ENCODE results near the gene CNTNAP5. TPM values are rescaled to one million over a fixed set of nuclear protein-coding genes. Genes with fewer than 3 reads are reported as not detected.

The CNTNAP5 gene
- total and polyA plus RNA-seq, 2 donors (not counting 3 experiments of a cell fraction or from before 2014, with no cell fraction given), result not detected

DNA sequence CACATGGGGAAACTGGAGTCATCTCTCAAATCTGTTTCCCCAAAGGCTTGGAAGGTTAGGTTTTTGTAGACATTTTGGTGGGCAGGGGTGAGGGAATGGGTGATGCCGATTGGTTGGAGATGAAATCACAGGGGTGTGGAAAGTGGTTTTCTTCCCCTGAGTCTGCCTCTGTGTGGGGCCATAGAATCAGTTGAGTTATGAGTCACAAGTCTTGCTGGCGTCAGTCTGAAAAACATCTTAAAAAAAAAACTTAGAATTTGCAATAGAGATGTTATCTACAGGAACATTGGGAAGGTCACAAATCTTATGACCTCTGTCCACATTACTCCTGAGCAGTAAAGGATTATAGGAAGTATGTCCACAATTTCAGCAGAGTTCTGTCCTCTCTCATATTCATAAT lies 314.6 kb downstream of the CNTNAP5 start:
- intact Hi-C loops (cut with micrococcal nuclease) (no loop called here), dilution Hi-C loops (cut with MboI; ENCODE audit: extremely low pct_ligation_motif_present, low sequenced_read_pairs) (no loop called here)
- H3K4me3 ChIP-seq (replicated peaks in 1 of 3; ENCODE audit: insufficient read depth in 1 of 3, low read depth in 1 of 3, low read length in 3 of 3), result no peak overlapping the region
- no peak for TF ChIP-seq FOS (IDR thresholded peaks at IDR 0.05; ENCODE audit: borderline replicate concordance, insufficient read depth, low read length)
- TF ChIP-seq, protein P1, sequence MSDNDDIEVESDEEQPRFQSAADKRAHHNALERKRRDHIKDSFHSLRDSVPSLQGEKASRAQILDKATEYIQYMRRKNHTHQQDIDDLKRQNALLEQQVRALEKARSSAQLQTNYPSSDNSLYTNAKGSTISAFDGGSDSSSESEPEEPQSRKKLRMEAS (IDR thresholded peaks at IDR 0.05; ENCODE audit: insufficient read depth, insufficient read length), result no peak
- H3K27me3 ChIP-seq (ENCODE audit: control insufficient read depth in 2 of 2, insufficient read depth in 2 of 2, low read length in 2 of 2), result no peaks in the 10 kb centered on the region
- no peak overlapping the region for H2AFZ ChIP-seq (ENCODE audit: low read depth, low read length)
- no peak overlapping the region for H3K4me2 ChIP-seq (ENCODE audit: insufficient read depth, low read length)
- no peaks in the 10 kb centered on the region for H3K4me1 ChIP-seq (ENCODE audit: control insufficient read depth, extremely low read depth, insufficient read depth, low read length)
- peaks cover 3% of the 10 kb centered on the region for H3K9me3 ChIP-seq (replicated peaks; ENCODE audit: control insufficient read depth, insufficient read depth, low read length)
- no peak overlapping the region for H3K9ac ChIP-seq (replicated peaks; ENCODE audit: extremely low read depth, insufficient read depth, low read length)
- no peak for FAIRE-seq
- no peaks in the 10 kb centered on the region for H4K20me1 ChIP-seq (replicated peaks; ENCODE audit: control insufficient read depth, extremely low read depth, insufficient read depth, low read length)
- no TSS peak for BruUV-seq (replicated peaks)
- no peak overlapping the region for H3K27ac ChIP-seq (ENCODE audit: insufficient read depth, low read depth, low read length)
- no peaks in the 10 kb centered on the region for H3K9me1 ChIP-seq (replicated peaks; ENCODE audit: control insufficient read depth, extremely low read depth, insufficient read depth, low read length)
- ChIA-PET CTCF (no interaction called here), POLR2A (no interaction called here)
- no peaks in the 10 kb centered on the region for H3K36me3 ChIP-seq (ENCODE audit: control insufficient read depth in 2 of 2, extremely low read depth in 1 of 2, insufficient read depth in 2 of 2, low read length in 2 of 2)
- no peak for DNase-seq (ENCODE audit: low read depth, low spot score)
- no peaks in the 10 kb centered on the region for H3K79me2 ChIP-seq (ENCODE audit: control insufficient read depth, insufficient read depth, low read length)

DNA sequence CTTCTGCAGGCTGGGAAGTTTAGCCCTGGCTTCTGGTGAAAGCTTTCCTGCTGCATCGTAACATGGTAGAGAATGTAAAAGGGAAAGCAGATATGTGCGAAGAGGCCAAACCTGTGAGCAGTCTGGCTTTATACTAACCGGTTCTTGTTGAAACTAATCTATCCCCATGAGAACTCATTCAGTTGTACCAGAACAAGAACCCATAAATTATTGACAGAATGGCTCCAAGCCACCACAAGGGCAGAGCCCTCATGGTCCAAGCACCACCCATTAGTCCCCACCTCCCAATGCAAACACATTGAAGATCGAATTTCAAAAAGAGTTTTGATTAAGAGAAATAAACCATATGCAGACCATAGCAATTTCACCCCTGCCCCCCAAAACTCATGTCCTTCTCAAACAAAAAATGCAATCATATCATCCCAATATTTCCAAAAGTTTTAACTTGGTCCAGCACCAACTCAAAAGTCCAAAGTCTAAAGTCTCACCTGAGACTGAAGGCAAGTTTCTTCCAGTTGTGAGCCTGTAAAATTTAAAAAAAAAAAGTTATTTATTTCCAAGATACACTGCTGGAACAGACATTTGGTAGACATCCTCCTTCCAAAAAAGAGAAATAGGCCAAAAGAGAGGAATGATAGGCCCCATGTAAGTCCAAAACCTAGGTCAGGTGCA lies 318.9 kb downstream of the CNTNAP5 start:
- intact Hi-C loops (cut with micrococcal nuclease), result no loop called here

More for the DNA sequence above, 318.9 kb downstream of the CNTNAP5 start:
- Histone ChIP-seq H3K36me3 (ENCODE audit: control insufficient read depth in 2 of 2, extremely low read depth in 1 of 2, insufficient read depth in 2 of 2, low read length in 2 of 2) (no peaks in the 10 kb centered on the region), H4K20me1 (replicated peaks; ENCODE audit: control insufficient read depth, extremely low read depth, insufficient read depth, low read length) (no peaks in the 10 kb centered on the region), H3K4me2 (ENCODE audit: insufficient read depth, low read length) (no peak overlapping the region), H3K4me3 (replicated peaks in 1 of 3; ENCODE audit: insufficient read depth in 1 of 3, low read depth in 1 of 3, low read length in 3 of 3) (no peak overlapping the region), H3K27me3 (ENCODE audit: control insufficient read depth in 2 of 2, insufficient read depth in 2 of 2, low read length in 2 of 2) (no peaks in the 10 kb centered on the region), H3K27ac (ENCODE audit: insufficient read depth, low read depth, low read length) (no peak overlapping the region), H3K79me2 (ENCODE audit: control insufficient read depth, insufficient read depth, low read length) (no peaks in the 10 kb centered on the region), H3K9me1 (replicated peaks; ENCODE audit: control insufficient read depth, extremely low read depth, insufficient read depth, low read length) (no peaks in the 10 kb centered on the region), H3K9ac (replicated peaks; ENCODE audit: extremely low read depth, insufficient read depth, low read length) (no peak overlapping the region), H2AFZ (ENCODE audit: low read depth, low read length) (no peak overlapping the region), H3K4me1 (ENCODE audit: control insufficient read depth, extremely low read depth, insufficient read depth, low read length) (no peaks in the 10 kb centered on the region), H3K9me3 (replicated peaks; ENCODE audit: control insufficient read depth, insufficient read depth, low read length) (peaks cover 3% of the 10 kb centered on the region)
- dilution Hi-C loops (cut with MboI; ENCODE audit: extremely low pct_ligation_motif_present, low sequenced_read_pairs), result no loop called here
- no peak for FAIRE-seq
- no peak for DNase-seq (ENCODE audit: low read depth, low spot score)
- BruUV-seq (replicated peaks), result no TSS peak
- TF ChIP-seq JUN (IDR thresholded peaks at IDR 0.05; ENCODE audit: borderline replicate concordance, insufficient read depth, insufficient read length, low read depth) (no peak), POLR2AphosphoS5 (IDR thresholded peaks at IDR 0.05; ENCODE audit: insufficient read depth, low read depth, low read length) (no peak), POLR2A (IDR thresholded peaks at IDR 0.05; ENCODE audit: low read depth, low read length) (no peak), FOS (IDR thresholded peaks at IDR 0.05; ENCODE audit: borderline replicate concordance, insufficient read depth, low read length) (no peak), EZH2 (IDR thresholded peaks at IDR 0.05; ENCODE audit: borderline replicate concordance, low read depth, low read length, severe bottlenecking) (no peak), GATA2 (IDR thresholded peaks at IDR 0.05; ENCODE audit: insufficient read depth, insufficient read length, low read depth, low read length) (no peak), MYC (IDR thresholded peaks at IDR 0.05; ENCODE audit: low read depth, low read length) (no peak)
- TF ChIP-seq, protein P1 (IDR thresholded peaks at IDR 0.05; ENCODE audit: insufficient read depth, insufficient read length), result no peak
- TF ChIP-seq, protein P2, sequence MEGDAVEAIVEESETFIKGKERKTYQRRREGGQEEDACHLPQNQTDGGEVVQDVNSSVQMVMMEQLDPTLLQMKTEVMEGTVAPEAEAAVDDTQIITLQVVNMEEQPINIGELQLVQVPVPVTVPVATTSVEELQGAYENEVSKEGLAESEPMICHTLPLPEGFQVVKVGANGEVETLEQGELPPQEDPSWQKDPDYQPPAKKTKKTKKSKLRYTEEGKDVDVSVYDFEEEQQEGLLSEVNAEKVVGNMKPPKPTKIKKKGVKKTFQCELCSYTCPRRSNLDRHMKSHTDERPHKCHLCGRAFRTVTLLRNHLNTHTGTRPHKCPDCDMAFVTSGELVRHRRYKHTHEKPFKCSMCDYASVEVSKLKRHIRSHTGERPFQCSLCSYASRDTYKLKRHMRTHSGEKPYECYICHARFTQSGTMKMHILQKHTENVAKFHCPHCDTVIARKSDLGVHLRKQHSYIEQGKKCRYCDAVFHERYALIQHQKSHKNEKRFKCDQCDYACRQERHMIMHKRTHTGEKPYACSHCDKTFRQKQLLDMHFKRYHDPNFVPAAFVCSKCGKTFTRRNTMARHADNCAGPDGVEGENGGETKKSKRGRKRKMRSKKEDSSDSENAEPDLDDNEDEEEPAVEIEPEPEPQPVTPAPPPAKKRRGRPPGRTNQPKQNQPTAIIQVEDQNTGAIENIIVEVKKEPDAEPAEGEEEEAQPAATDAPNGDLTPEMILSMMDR (IDR thresholded peaks at IDR 0.05; ENCODE audit: extremely low read depth in 1 of 2, insufficient read depth in 1 of 2, low read depth in 1 of 2, low read length in 2 of 2), result no peak
- POLR2A ChIA-PET, result no interaction called here
- CTCF ChIA-PET, result no interaction called here

Measured in endothelial cell of umbilical vein (primary cell).